Mesothelial cell of epicardium (in vitro differentiated cells): ENCODE results near the gene LMBRD2. TPM values are rescaled to one million over a fixed set of nuclear protein-coding genes. Genes with fewer than 3 reads are reported as not detected.

Experiments used
- DNase-seq, 2 experiments: peaks; one replicate each; pipeline ENCODE4 v3.0.0; 2021; ENCODE audit warnings: low spot score in 2 of 2; ENCODE audit not compliant: unreplicated experiment in 2 of 2
- H3K27ac Mint-ChIP-seq: 2 replicates; pipeline ENCODE4 v1.8.0; 2021; ENCODE audit warnings: mixed read lengths
- H3K27me3 Mint-ChIP-seq: 2 replicates; pipeline ENCODE4 v1.8.0; 2021; ENCODE audit warnings: low read depth, mixed read lengths
- H3K36me3 Mint-ChIP-seq: 2 replicates; pipeline ENCODE4 v1.8.0; 2021; ENCODE audit warnings: mixed read lengths
- H3K4me1 Mint-ChIP-seq: 2 replicates; pipeline ENCODE4 v1.8.0; 2021; ENCODE audit warnings: mixed read lengths
- H3K4me3 Mint-ChIP-seq: 2 replicates; pipeline ENCODE4 v1.8.0; 2021; ENCODE audit warnings: mild to moderate bottlenecking, moderate library complexity, mixed read lengths
- H3K9me3 Mint-ChIP-seq: 2 replicates; pipeline ENCODE4 v1.8.0; 2021; ENCODE audit warnings: mixed read lengths
- CTCF ChIP-seq: fragments of 200-600 bp; sonication (generic); IDR thresholded peaks from one replicate; pipeline ENCODE4 v1.5.0; 2021; ENCODE audit warnings: antibody characterized with exemption; ENCODE audit not compliant: unreplicated experiment
- total RNA-seq: library from RNA; stranded (reverse); gene quantifications from 3 replicates; pipeline ENCODE4 v1.2.1, GENCODE V29; 2021

The LMBRD2 gene
- total RNA-seq, 1 donor from 2014 or later: 7.9 TPM

- Mint-ChIP-seq H3K9me3 (peaks cover 10% of the 10 kb centered on the region), H3K4me1 (peaks cover 22% of the 10 kb centered on the region), H3K27ac (peak overlapping the region; percentile 57), H3K27me3 (no peaks in the 10 kb centered on the region), H3K36me3 (peaks cover 29% of the 10 kb centered on the region), H3K4me3 (no peak overlapping the region)
- TF ChIP-seq CTCF: no peak
- no peak for DNase-seq
Observed at GRCh38 chr5:36125868-36126267, 25.8 kb downstream of the LMBRD2 start.

- no peaks in the 10 kb centered on the region for H3K27me3 Mint-ChIP-seq
- H3K4me3 Mint-ChIP-seq: no peak overlapping the region
- TF ChIP-seq CTCF: no peak
- H3K36me3 Mint-ChIP-seq: peaks cover 18% of the 10 kb centered on the region
- H3K27ac Mint-ChIP-seq: no peak overlapping the region
- H3K4me1 Mint-ChIP-seq: no peaks in the 10 kb centered on the region
- H3K9me3 Mint-ChIP-seq: peaks cover 7% of the 10 kb centered on the region
- no peak for DNase-seq
Observed at GRCh38 chr5:36111238-36111637, 40.4 kb downstream of the LMBRD2 start.

- Mint-ChIP-seq H3K9me3 (peaks cover 7% of the 10 kb centered on the region), H3K4me1 (no peaks in the 10 kb centered on the region), H3K27ac (no peak overlapping the region), H3K27me3 (no peaks in the 10 kb centered on the region), H3K4me3 (no peak overlapping the region), H3K36me3 (peaks cover 22% of the 10 kb centered on the region)
- TF ChIP-seq CTCF: no peak
- no peak for DNase-seq
Observed at GRCh38 chr5:36108758-36109460, 42.8 kb downstream of the LMBRD2 start.

- H3K27ac Mint-ChIP-seq: no peak overlapping the region
- H3K9me3 Mint-ChIP-seq: peaks cover 7% of the 10 kb centered on the region
- no peaks in the 10 kb centered on the region for H3K27me3 Mint-ChIP-seq
- peaks cover 23% of the 10 kb centered on the region for H3K36me3 Mint-ChIP-seq
- no peak for DNase-seq
- TF ChIP-seq CTCF: no peak
- no peaks in the 10 kb centered on the region for H3K4me1 Mint-ChIP-seq
- H3K4me3 Mint-ChIP-seq: no peak overlapping the region
Observed at GRCh38 chr5:36105819-36106218, 45.9 kb downstream of the LMBRD2 start.

GRCh38 chr5:36099748-36100147 is 51.9 kb downstream of the LMBRD2 start:
- Mint-ChIP-seq H3K4me1 (no peaks in the 10 kb centered on the region), H3K36me3 (peaks cover 3% of the 10 kb centered on the region), H3K27ac (no peak overlapping the region), H3K27me3 (peaks cover 2% of the 10 kb centered on the region), H3K4me3 (no peak overlapping the region), H3K9me3 (peaks cover 5% of the 10 kb centered on the region)
- TF ChIP-seq CTCF: no peak
- no peak for DNase-seq
